Stimulated activated naive B cell treated with anti-CD40 and anti-IgM and Interleukin-4, amounts not matched to agents 10 μg/mL and 1 μg/mL and 100 μg/mL, for 72 hours (primary cell): ENCODE measurements around the gene DDAH2.

Experiments
- ATAC-seq, 2 donors: fragments of 150-1000 bp; cut with Tn5 transposase; replicated peaks; 2 replicates each; pipeline ENCODE4 v1.10.0; 2021; ENCODE audit warnings: moderate library complexity in 1 of 2
- DNase-seq: peaks from one replicate; pipeline ENCODE4 v3.0.0; 2021
- H3K27ac Mint-ChIP-seq: one replicate; pipeline ENCODE4 v1.8.0; 2022; ENCODE audit warnings: mild to moderate bottlenecking, mixed read lengths
- H3K27me3 Mint-ChIP-seq, 2 donors: one replicate each; pipeline ENCODE4 v1.8.0; 2022; ENCODE audit warnings: mixed read lengths in 2 of 2
- H3K36me3 Mint-ChIP-seq, 2 donors: one replicate each; pipeline ENCODE4 v1.8.0; 2022; ENCODE audit warnings: mixed read lengths in 2 of 2, mild to moderate bottlenecking in 1 of 2
- H3K4me1 Mint-ChIP-seq, 2 donors: one replicate each; pipeline ENCODE4 v1.8.0; 2022; ENCODE audit warnings: mixed read lengths in 2 of 2, mild to moderate bottlenecking in 1 of 2
- H3K4me3 Mint-ChIP-seq, 2 donors: one replicate each; pipeline ENCODE4 v1.8.0; 2022; ENCODE audit warnings: mild to moderate bottlenecking in 2 of 2, mixed read lengths in 2 of 2, moderate library complexity in 1 of 2
- H3K9me3 Mint-ChIP-seq, 2 donors: one replicate each; pipeline ENCODE4 v1.8.0; 2022; ENCODE audit warnings: mixed read lengths in 2 of 2, mild to moderate bottlenecking in 1 of 2

The DDAH2 gene

GRCh38 chr6:31728767-31729514, at the start of gene DDAH2:
Gene DDAH2 (minus strand): TSS chr6:31729299. CDS start chr6:31729161, 138 bp downstream.
- DNase-seq (no peak), ATAC-seq (peak; percentile 22 to 35)
- Mint-ChIP-seq H3K9me3 (no peaks in the 10 kb centered on the region), H3K27me3 (no peaks in the 10 kb centered on the region), H3K4me3 (peak within 1 kb of the TSS; percentile 95 to 97), H3K27ac (peak within 1 kb of the TSS; percentile 98), H3K36me3 (peaks cover 48 to 60% of the 10 kb centered on the region in 2 donors), H3K4me1 (peaks cover 59 to 79% of the 10 kb centered on the region in 2 donors)

DNA sequence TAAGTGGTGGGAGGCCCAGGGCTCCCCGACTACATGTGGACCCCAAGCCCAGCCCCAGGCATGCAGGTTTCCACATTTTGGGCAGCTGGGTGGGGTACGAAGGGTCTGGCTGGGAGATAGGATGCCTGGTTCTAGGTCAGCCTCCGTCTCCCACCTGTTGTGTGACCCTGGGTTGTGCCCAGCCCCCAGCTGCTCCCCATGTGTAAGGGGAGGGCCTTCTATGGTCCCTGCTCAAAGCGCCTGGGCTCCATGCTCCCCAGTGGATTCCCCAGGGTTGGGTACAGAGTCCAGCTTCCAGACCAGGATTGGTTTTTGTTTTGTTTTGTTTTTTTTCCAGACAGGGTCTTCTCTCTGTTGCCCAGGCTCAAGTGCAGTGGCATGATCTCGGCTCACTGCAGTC, 49.1 kb upstream of the DDAH2 start:
- Mint-ChIP-seq H3K27me3 (no peaks in the 10 kb centered on the region), H3K4me1 (peaks cover 28 to 38% of the 10 kb centered on the region in 2 donors), H3K36me3 (peaks cover 41 to 48% of the 10 kb centered on the region in 2 donors), H3K27ac (no peak overlapping the region), H3K9me3 (no peaks in the 10 kb centered on the region), H3K4me3 (no peak overlapping the region)
- no peak for DNase-seq
- no peak for ATAC-seq

- H3K9me3 Mint-ChIP-seq: no peaks in the 10 kb centered on the region
- H3K4me3 Mint-ChIP-seq: peak overlapping the region; percentile 76 to 78
- DNase-seq (no peak), ATAC-seq (no peak)
- H3K27me3 Mint-ChIP-seq: no peaks in the 10 kb centered on the region
- H3K27ac Mint-ChIP-seq: peak overlapping the region; percentile 93
- H3K36me3 Mint-ChIP-seq: peaks cover 35 to 45% of the 10 kb centered on the region in 2 donors
- H3K4me1 Mint-ChIP-seq: peaks cover 29 to 42% of the 10 kb centered on the region in 2 donors
Observed at GRCh38 chr6:31777667-31778050, 48.6 kb upstream of the DDAH2 start.

- Mint-ChIP-seq H3K36me3 (peaks cover 30 to 41% of the 10 kb centered on the region in 2 donors), H3K27me3 (no peaks in the 10 kb centered on the region), H3K9me3 (no peaks in the 10 kb centered on the region), H3K27ac (peak within 1 kb of the TSS; percentile 96), H3K4me3 (peak within 1 kb of the TSS; percentile 76 to 78), H3K4me1 (peaks cover 29 to 43% of the 10 kb centered on the region in 2 donors)
- DNase-seq (peak; percentile 88), ATAC-seq (peak; percentile 91 to 93)
Observed at GRCh38 chr6:31776989-31777666, 48.0 kb upstream of the DDAH2 start, which contains the start of gene VWA7. Gene VWA7 (minus strand): TSS chr6:31777328. CDS start chr6:31776779, 549 bp downstream.

DNA sequence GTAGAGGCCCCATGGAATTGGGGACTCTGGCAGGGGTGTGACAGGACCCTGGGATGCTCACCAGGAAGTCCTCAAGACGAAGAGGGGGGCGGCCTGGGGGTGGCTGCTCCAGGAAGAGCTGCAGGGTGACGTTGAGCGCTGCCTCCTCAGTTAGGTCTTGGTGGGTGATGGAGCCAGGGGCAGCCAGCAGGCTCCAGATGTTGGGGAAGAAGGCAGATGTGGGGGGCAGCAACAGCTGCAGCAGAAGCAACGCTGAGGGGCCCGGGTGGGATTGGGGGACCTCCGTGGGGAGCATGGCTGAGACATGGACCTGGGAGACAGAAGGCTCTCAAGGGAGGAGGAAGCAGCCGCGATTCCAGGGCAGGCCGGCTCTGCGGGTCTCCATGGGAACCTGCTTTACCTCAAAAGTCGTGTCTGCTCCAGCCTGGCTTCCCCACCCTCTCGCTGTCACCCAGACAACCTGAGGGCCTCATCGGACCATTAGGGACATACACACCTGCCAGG, 47.4 kb upstream of the DDAH2 start:
- Mint-ChIP-seq H3K36me3 (peaks cover 24 to 37% of the 10 kb centered on the region in 2 donors), H3K4me1 (peaks cover 29 to 43% of the 10 kb centered on the region in 2 donors), H3K9me3 (no peaks in the 10 kb centered on the region), H3K27me3 (no peaks in the 10 kb centered on the region), H3K27ac (peak overlapping the region; percentile 96), H3K4me3 (peak overlapping the region; percentile 76 to 78)
- DNase-seq: no peak
- peak; percentile 14 to 22 for ATAC-seq

- H3K27ac Mint-ChIP-seq: peak overlapping the region; percentile 96
- H3K27me3 Mint-ChIP-seq: no peaks in the 10 kb centered on the region
- peaks cover 29 to 39% of the 10 kb centered on the region in 2 donors for H3K4me1 Mint-ChIP-seq
- DNase-seq (no peak), ATAC-seq (no peak)
- H3K9me3 Mint-ChIP-seq: no peaks in the 10 kb centered on the region
- H3K4me3 Mint-ChIP-seq: peak overlapping the region; percentile 76 to 78
- peaks cover 20 to 33% of the 10 kb centered on the region in 2 donors for H3K36me3 Mint-ChIP-seq
Observed at GRCh38 chr6:31775633-31776484, 46.8 kb upstream of the DDAH2 start.

GRCh38 chr6:31775184-31775583, 46.1 kb upstream of the DDAH2 start:
- ATAC-seq (no peak), DNase-seq (no peak)
- Mint-ChIP-seq H3K36me3 (peaks cover 13 to 26% of the 10 kb centered on the region in 2 donors), H3K27ac (peak overlapping the region; percentile 86), H3K27me3 (no peaks in the 10 kb centered on the region), H3K4me1 (peaks cover 29 to 38% of the 10 kb centered on the region in 2 donors), H3K9me3 (no peaks in the 10 kb centered on the region), H3K4me3 (no peak overlapping the region)

DNA sequence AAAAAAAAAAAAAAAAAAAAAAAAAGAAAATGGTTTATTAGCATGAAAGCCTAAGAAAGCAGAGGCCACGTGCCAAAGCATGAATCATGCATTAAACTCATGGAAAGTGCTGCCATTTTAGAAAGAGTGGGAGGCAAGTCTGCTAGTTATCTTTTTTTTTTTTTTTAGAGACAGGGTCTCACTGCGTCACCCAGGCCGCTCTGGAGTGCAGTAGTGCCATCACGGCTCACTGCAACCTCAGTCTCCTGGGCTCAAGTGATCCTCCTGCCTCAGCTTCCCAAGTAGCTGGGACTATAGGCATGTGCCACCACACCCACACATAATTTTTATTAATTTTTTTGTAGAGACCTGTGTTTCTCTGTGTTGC, 42.9 kb upstream of the DDAH2 start:
- Mint-ChIP-seq H3K27ac (no peak overlapping the region), H3K9me3 (no peaks in the 10 kb centered on the region), H3K27me3 (no peaks in the 10 kb centered on the region), H3K36me3 (peaks cover 0 to 12% of the 10 kb centered on the region in 2 donors), H3K4me3 (no peak overlapping the region), H3K4me1 (peaks cover 27 to 36% of the 10 kb centered on the region in 2 donors)
- DNase-seq (no peak), ATAC-seq (no peak)

GRCh38 chr6:31770860-31771259, 41.8 kb upstream of the DDAH2 start:
- Mint-ChIP-seq H3K27me3 (no peaks in the 10 kb centered on the region), H3K36me3 (peaks cover under 1 to 11% of the 10 kb centered on the region in 2 donors), H3K9me3 (no peaks in the 10 kb centered on the region), H3K4me1 (peaks cover 22 to 25% of the 10 kb centered on the region in 2 donors), H3K27ac (no peak overlapping the region), H3K4me3 (no peak overlapping the region)
- ATAC-seq (no peak), DNase-seq (no peak)

DNA sequence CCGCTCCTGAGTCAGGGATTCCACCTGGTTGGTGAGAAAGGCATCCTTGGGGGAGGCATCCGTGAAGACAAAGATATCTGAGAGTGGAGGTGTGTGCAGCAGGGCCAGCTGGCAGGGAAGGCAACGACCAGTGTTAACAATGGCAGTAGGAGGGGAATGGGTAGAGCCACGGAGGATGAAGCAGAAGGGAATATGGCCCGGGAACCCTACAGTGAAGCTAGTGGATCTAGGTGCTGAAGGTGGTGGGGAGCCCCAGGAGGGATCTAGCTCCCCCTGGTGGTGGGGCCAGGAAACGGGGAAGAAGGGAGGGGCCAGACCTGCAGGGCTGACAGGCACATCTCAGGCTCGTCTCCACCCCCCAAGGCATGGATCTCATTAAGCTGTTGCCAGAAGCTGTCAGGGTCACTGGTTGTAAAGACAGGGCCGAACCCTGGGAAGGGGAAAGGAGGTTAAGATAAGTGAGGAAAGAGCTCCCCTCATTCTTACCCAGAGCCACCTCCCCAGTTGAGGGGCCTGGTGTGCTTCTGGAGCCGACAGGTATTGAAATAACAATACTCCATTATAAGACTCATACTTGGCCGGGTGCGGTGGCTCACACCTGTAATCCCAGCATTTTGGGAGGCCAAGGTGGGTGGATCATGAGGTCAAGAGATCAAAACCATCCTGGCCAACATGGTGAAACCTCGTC, 40.7 kb upstream of the DDAH2 start:
- H3K27ac Mint-ChIP-seq: peak overlapping the region; percentile 17

GRCh38 chr6:31768363-31769257, 39.5 kb upstream of the DDAH2 start:
- H3K4me1 Mint-ChIP-seq: peaks cover 10 to 18% of the 10 kb centered on the region in 2 donors
- no peaks in the 10 kb centered on the region for H3K9me3 Mint-ChIP-seq
- no peaks in the 10 kb centered on the region for H3K27me3 Mint-ChIP-seq
- H3K27ac Mint-ChIP-seq: no peak overlapping the region
- DNase-seq (no peak), ATAC-seq (no peak)
- H3K36me3 Mint-ChIP-seq: peaks cover 10 to 24% of the 10 kb centered on the region in 2 donors
- no peak overlapping the region for H3K4me3 Mint-ChIP-seq

More for the DNA sequence above, 40.7 kb upstream of the DDAH2 start:
- H3K36me3 Mint-ChIP-seq: peaks cover 8 to 15% of the 10 kb centered on the region in 2 donors
- ATAC-seq: peak; percentile 86 to 88
- peak; percentile 55 for DNase-seq
- no peaks in the 10 kb centered on the region for H3K27me3 Mint-ChIP-seq
- no peaks in the 10 kb centered on the region for H3K9me3 Mint-ChIP-seq
- no peak overlapping the region for H3K4me3 Mint-ChIP-seq
- peaks cover 14 to 18% of the 10 kb centered on the region in 2 donors for H3K4me1 Mint-ChIP-seq

GRCh38 chr6:31767096-31767645, 38.1 kb upstream of the DDAH2 start:
- DNase-seq (no peak), ATAC-seq (no peak)
- no peak overlapping the region for H3K27ac Mint-ChIP-seq
- H3K9me3 Mint-ChIP-seq: no peaks in the 10 kb centered on the region
- peaks cover 14 to 27% of the 10 kb centered on the region in 2 donors for H3K36me3 Mint-ChIP-seq
- no peak overlapping the region for H3K4me3 Mint-ChIP-seq
- H3K27me3 Mint-ChIP-seq: no peaks in the 10 kb centered on the region
- peaks cover 7 to 13% of the 10 kb centered on the region in 2 donors for H3K4me1 Mint-ChIP-seq
